Mucosa of rectum (tissue), 2 donors: ENCODE data around the gene TMSB4Y.

ENCODE experiments used
- H3K27ac ChIP-seq, 2 donors: one replicate each; pipeline ENCODE4 v1.7.0; 2013; ENCODE audit warnings: inconsistent platforms in 2 of 2, low read depth in 2 of 2, low read length in 2 of 2
- H3K27me3 ChIP-seq, 2 donors: one replicate each; pipeline ENCODE4 v1.7.0; 2013; ENCODE audit warnings: low read length in 2 of 2; ENCODE audit not compliant: control insufficient read depth in 2 of 2, insufficient read depth in 2 of 2
- H3K36me3 ChIP-seq, 2 donors: one replicate each; pipeline ENCODE4 v1.7.0; 2013; ENCODE audit warnings: low read length in 2 of 2; ENCODE audit not compliant: control insufficient read depth in 2 of 2, insufficient read depth in 2 of 2
- H3K4me1 ChIP-seq, 2 donors: one replicate each; pipeline ENCODE4 v1.7.0; 2013; ENCODE audit warnings: low read length in 2 of 2, mild to moderate bottlenecking in 1 of 2; ENCODE audit not compliant: control insufficient read depth in 2 of 2, insufficient read depth in 2 of 2
- H3K4me3 ChIP-seq, 2 donors: one replicate each; pipeline ENCODE4 v1.7.0; 2013; ENCODE audit warnings: low read length in 2 of 2
- H3K9ac ChIP-seq, 2 donors: one replicate each; pipeline ENCODE4 v1.7.0; 2013; ENCODE audit warnings: low read length in 2 of 2, low read depth in 1 of 2, mild to moderate bottlenecking in 1 of 2
- H3K9me3 ChIP-seq, 2 donors: one replicate each; pipeline ENCODE4 v1.7.0; 2013; ENCODE audit warnings: low read length in 2 of 2; ENCODE audit not compliant: control insufficient read depth in 2 of 2
- donor health status: healthy.
- donor health status: Normal muscosa, but diverticular disease.

TMSB4Y gene

GRCh38 chrY:13703568-13703968, at the start of gene TMSB4Y:
Gene TMSB4Y, plus strand, starts transcription at chrY:13703899.
- no peaks in the 10 kb centered on the region for H3K4me1 ChIP-seq
- no peak within 1 kb of the TSS for H3K4me3 ChIP-seq
- H3K27ac ChIP-seq = no peak within 1 kb of the TSS
- H3K9me3 ChIP-seq = no peaks in the 10 kb centered on the region
- H3K27me3 ChIP-seq = no peaks in the 10 kb centered on the region
- H3K36me3 ChIP-seq = no peaks in the 10 kb centered on the region
- no peak within 1 kb of the TSS for H3K9ac ChIP-seq

GRCh38 chrY:13664162-13664561, 39.5 kb upstream of the TMSB4Y start:
- no peaks in the 10 kb centered on the region for H3K4me1 ChIP-seq
- H3K36me3 ChIP-seq = no peaks in the 10 kb centered on the region
- H3K9ac ChIP-seq = no peak overlapping the region
- H3K27ac ChIP-seq = no peak overlapping the region
- H3K27me3 ChIP-seq = no peaks in the 10 kb centered on the region
- no peaks in the 10 kb centered on the region for H3K9me3 ChIP-seq
- no peak overlapping the region for H3K4me3 ChIP-seq

- no peaks in the 10 kb centered on the region for H3K9me3 ChIP-seq
- H3K9ac ChIP-seq = no peak overlapping the region
- no peak overlapping the region for H3K27ac ChIP-seq
- no peak overlapping the region for H3K4me3 ChIP-seq
- no peaks in the 10 kb centered on the region for H3K27me3 ChIP-seq
- no peaks in the 10 kb centered on the region for H3K36me3 ChIP-seq
- H3K4me1 ChIP-seq = no peaks in the 10 kb centered on the region
Measured at GRCh38 chrY:13671122-13671521, 32.6 kb upstream of the TMSB4Y start.

GRCh38 chrY:13702276-13702675, 1.4 kb upstream of the TMSB4Y start:
- Histone ChIP-seq H3K4me3 (no peak overlapping the region), H3K27me3 (no peaks in the 10 kb centered on the region), H3K27ac (no peak overlapping the region), H3K9ac (no peak overlapping the region), H3K9me3 (no peaks in the 10 kb centered on the region), H3K36me3 (no peaks in the 10 kb centered on the region), H3K4me1 (no peaks in the 10 kb centered on the region)

GRCh38 chrY:13704121-13704930, 627 bp downstream of the TMSB4Y start:
- H3K36me3 ChIP-seq = no peaks in the 10 kb centered on the region
- no peaks in the 10 kb centered on the region for H3K9me3 ChIP-seq
- no peak overlapping the region for H3K4me3 ChIP-seq
- H3K4me1 ChIP-seq = no peaks in the 10 kb centered on the region
- H3K27ac ChIP-seq = no peak overlapping the region
- no peak overlapping the region for H3K9ac ChIP-seq
- H3K27me3 ChIP-seq = no peaks in the 10 kb centered on the region

- H3K36me3 ChIP-seq = no peaks in the 10 kb centered on the region
- no peak overlapping the region for H3K4me3 ChIP-seq
- H3K4me1 ChIP-seq = no peaks in the 10 kb centered on the region
- H3K9ac ChIP-seq = no peak overlapping the region
- no peaks in the 10 kb centered on the region for H3K9me3 ChIP-seq
- H3K27ac ChIP-seq = no peak overlapping the region
- H3K27me3 ChIP-seq = no peaks in the 10 kb centered on the region
Measured at GRCh38 chrY:13705197-13705596, 1.5 kb downstream of the TMSB4Y start.

- Histone ChIP-seq H3K4me3 (no peak overlapping the region), H3K27me3 (no peaks in the 10 kb centered on the region), H3K36me3 (no peaks in the 10 kb centered on the region), H3K9me3 (no peaks in the 10 kb centered on the region), H3K9ac (no peak overlapping the region), H3K4me1 (no peaks in the 10 kb centered on the region), H3K27ac (no peak overlapping the region)
Measured at GRCh38 chrY:13708038-13708437, 4.3 kb downstream of the TMSB4Y start.

GRCh38 chrY:13718996-13719395, 15.3 kb downstream of the TMSB4Y start:
- Histone ChIP-seq H3K4me3 (no peak overlapping the region), H3K27ac (no peak overlapping the region), H3K4me1 (no peaks in the 10 kb centered on the region), H3K9me3 (no peaks in the 10 kb centered on the region), H3K27me3 (no peaks in the 10 kb centered on the region), H3K36me3 (no peaks in the 10 kb centered on the region), H3K9ac (no peak overlapping the region)

GRCh38 chrY:13729517-13729916, 25.8 kb downstream of the TMSB4Y start:
- no peaks in the 10 kb centered on the region for H3K9me3 ChIP-seq
- H3K27me3 ChIP-seq = no peaks in the 10 kb centered on the region
- H3K36me3 ChIP-seq = no peaks in the 10 kb centered on the region
- no peak overlapping the region for H3K27ac ChIP-seq
- no peak overlapping the region for H3K9ac ChIP-seq
- H3K4me3 ChIP-seq = no peak overlapping the region
- no peaks in the 10 kb centered on the region for H3K4me1 ChIP-seq

GRCh38 chrY:13738618-13739017, 34.9 kb downstream of the TMSB4Y start:
- Histone ChIP-seq H3K27ac (no peak overlapping the region), H3K9ac (no peak overlapping the region), H3K4me1 (no peaks in the 10 kb centered on the region), H3K27me3 (no peaks in the 10 kb centered on the region), H3K9me3 (no peaks in the 10 kb centered on the region), H3K4me3 (no peak overlapping the region), H3K36me3 (no peaks in the 10 kb centered on the region)
